GM23338 (cell line): Measurements from ENCODE around the gene RAD21L1. TPM values are rescaled to one million over a fixed set of nuclear protein-coding genes. Genes with fewer than 3 reads are reported as not detected.

ENCODE experiments used
- ATAC-seq: fragments of 200-7000 bp; cut with Tn5 transposase; 3 replicates; pipeline ENCODE4 v1.9.1; 2020
- DNase-seq: peaks from one replicate; pipeline ENCODE4 v3.0.0-alpha.2; 2015; ENCODE audit warnings: low spot score
- H2AFZ ChIP-seq: fragments of 200-600 bp; sonication (generic); 2 replicates; pipeline ENCODE4 v1.8.0; 2016; ENCODE audit warnings: antibody characterized with exemption, mild to moderate bottlenecking, moderate library complexity
- H3F3A ChIP-seq: fragments of 200-600 bp; sonication (generic); replicated peaks from 2 replicates; pipeline ENCODE4 v1.8.0; 2017; ENCODE audit warnings: antibody characterized with exemption, mixed run types, low read depth
- H3K27ac ChIP-seq: fragments of 200-600 bp; sonication (generic); 2 replicates; pipeline ENCODE4 v1.6.1; 2016; ENCODE audit warnings: low read depth
- H3K27me3 ChIP-seq: fragments of 200-600 bp; sonication (generic); 2 replicates; pipeline ENCODE4 v1.8.0; 2016; ENCODE audit warnings: mild to moderate bottlenecking, mixed run types, moderate library complexity; ENCODE audit not compliant: insufficient read depth
- H3K36me3 ChIP-seq: fragments of 200-600 bp; sonication (generic); 2 replicates; pipeline ENCODE4 v1.8.0; 2016; ENCODE audit warnings: mild to moderate bottlenecking; ENCODE audit not compliant: insufficient read depth
- H3K4me1 ChIP-seq: fragments of 200-600 bp; sonication (generic); 2 replicates; pipeline ENCODE4 v1.8.0; 2016; ENCODE audit warnings: mild to moderate bottlenecking, moderate library complexity; ENCODE audit not compliant: insufficient read depth
- H3K4me2 ChIP-seq: fragments of 200-600 bp; sonication (generic); 2 replicates; pipeline ENCODE4 v1.7.1; 2017; ENCODE audit warnings: mixed run types
- H3K4me3 ChIP-seq: fragments of 200-600 bp; sonication (generic); 2 replicates; pipeline ENCODE4 v1.6.1; 2016; ENCODE audit warnings: mixed run types
- H3K79me2 ChIP-seq: fragments of 200-600 bp; sonication (generic); replicated peaks from 2 replicates; pipeline ENCODE4 v1.8.0; 2017; ENCODE audit warnings: mild to moderate bottlenecking; ENCODE audit not compliant: insufficient read depth
- H3K9me2 ChIP-seq: fragments of 200-600 bp; sonication (generic); 2 replicates; pipeline ENCODE4 v1.8.0; 2017; ENCODE audit not compliant: insufficient read depth
- H4K20me1 ChIP-seq: fragments of 200-600 bp; sonication (generic); replicated peaks from 2 replicates; pipeline ENCODE4 v1.8.0; 2017; ENCODE audit warnings: mild to moderate bottlenecking; ENCODE audit not compliant: insufficient read depth
- H3K27ac Mint-ChIP-seq: 2 replicates; pipeline ENCODE4 v1.8.0; 2020; ENCODE audit warnings: inconsistent platforms, mild to moderate bottlenecking, moderate library complexity, mixed read lengths
- H3K27me3 Mint-ChIP-seq: 3 replicates; pipeline ENCODE4 v1.8.0; 2022; ENCODE audit warnings: low read depth, mild to moderate bottlenecking, moderate library complexity, mixed read lengths, inconsistent platforms; ENCODE audit not compliant: insufficient read depth, poor library complexity
- H3K36me3 Mint-ChIP-seq: 3 replicates; pipeline ENCODE4 v1.8.0; 2021; ENCODE audit warnings: low read depth, mild to moderate bottlenecking, inconsistent platforms, moderate library complexity, mixed read lengths
- H3K4me1 Mint-ChIP-seq: 3 replicates; pipeline ENCODE4 v1.8.0; 2020; ENCODE audit warnings: mild to moderate bottlenecking, inconsistent platforms, mixed read lengths
- H3K4me3 Mint-ChIP-seq: 3 replicates; pipeline ENCODE4 v1.8.0; 2021; ENCODE audit warnings: moderate library complexity, mild to moderate bottlenecking, inconsistent platforms, mixed read lengths
- H3K9me3 Mint-ChIP-seq: 3 replicates; pipeline ENCODE4 v1.8.0; 2020; ENCODE audit warnings: moderate library complexity, mild to moderate bottlenecking, inconsistent platforms, mixed read lengths
- CREB1 ChIP-seq: fragments of 250-450 bp; sonication (Bioruptor Pico); IDR thresholded peaks from 2 replicates; pipeline ENCODE4 v1.5.0; 2020; ENCODE audit warnings: low read depth, mild to moderate bottlenecking, moderate library complexity
- EZH2 ChIP-seq: fragments of 200-600 bp; sonication (generic); IDR thresholded peaks from one replicate; pipeline ENCODE4 v1.8.0; 2017; ENCODE audit warnings: antibody characterized with exemption, mild to moderate bottlenecking, low read depth; ENCODE audit not compliant: unreplicated experiment
- EZH2phosphoT487 ChIP-seq: fragments of 200-600 bp; sonication (generic); IDR thresholded peaks from one replicate; pipeline ENCODE4 v1.8.1; 2018; ENCODE audit warnings: antibody characterized with exemption; ENCODE audit not compliant: unreplicated experiment
- JUNB ChIP-seq: IDR thresholded peaks from one replicate; pipeline ENCODE4 v1.6.1; 2016; ENCODE audit warnings: antibody characterized with exemption; ENCODE audit not compliant: unreplicated experiment
- NANOG ChIP-seq: IDR thresholded peaks from 2 replicates; pipeline ENCODE4 v1.6.1; 2016; ENCODE audit warnings: antibody characterized with exemption, borderline replicate concordance
- POLR2AphosphoS5 ChIP-seq: IDR thresholded peaks from 2 replicates; pipeline ENCODE4 v1.6.1; 2016; ENCODE audit warnings: antibody characterized with exemption, low read depth
- STAT1 ChIP-seq: IDR thresholded peaks from one replicate; pipeline ENCODE4 v1.6.1; 2016; ENCODE audit warnings: antibody characterized with exemption; ENCODE audit not compliant: unreplicated experiment
- ZNF114 ChIP-seq: fragments of 250-450 bp; sonication (Bioruptor Pico); IDR thresholded peaks from 2 replicates; pipeline ENCODE4 v1.5.0; 2020; ENCODE audit warnings: mild to moderate bottlenecking, moderate library complexity
- ZNF331 ChIP-seq: fragments of 250-450 bp; sonication (Bioruptor Pico); IDR thresholded peaks from 2 replicates; pipeline ENCODE4 v1.5.0; 2020; ENCODE audit warnings: low read depth, mild to moderate bottlenecking, moderate library complexity
- polyA plus RNA-seq: library from polyadenylated mRNA; unstranded; fragments of >200 nt; fragmentation: Nextera tagmentation; extraction: Ambion mirVana; gene quantifications from 2 replicates; pipeline ENCODE4 v1.2.1, GENCODE V29; 2016
- total RNA-seq: library from RNA; depleted of rRNA; stranded (reverse); fragments of >200 nt; shearing (Covaris generic); gene quantifications from 2 replicates; pipeline ENCODE4 v1.2.3, GENCODE V29; 2014
- TF ChIP-seq, protein P1 (sequence below), 2 experiments: fragments of 200-600 bp in 1 of 2; sonication (generic) in 1 of 2; conservative IDR thresholded peaks; 2 replicates each; pipeline versions ENCODE4 v1.5.1 to v1.6.1; 2016 to 2017; ENCODE audit warnings: antibody characterized with exemption in 2 of 2, low read depth in 2 of 2, mild to moderate bottlenecking in 2 of 2, moderate library complexity in 1 of 2
- TF ChIP-seq, protein P2 (sequence below): IDR thresholded peaks from 2 replicates; pipeline ENCODE4 v1.6.1; 2016; ENCODE audit warnings: antibody characterized with exemption
- TF ChIP-seq, protein P3 (sequence below): fragments of 250-450 bp; sonication (Bioruptor Pico); IDR thresholded peaks from 2 replicates; pipeline ENCODE4 v1.5.0; 2020; ENCODE audit warnings: mild to moderate bottlenecking, moderate library complexity

Gene RAD21L1
- total and polyA plus RNA-seq, 2 experiments from 2014 or later = 0.10 to 0.95 TPM

DNA sequence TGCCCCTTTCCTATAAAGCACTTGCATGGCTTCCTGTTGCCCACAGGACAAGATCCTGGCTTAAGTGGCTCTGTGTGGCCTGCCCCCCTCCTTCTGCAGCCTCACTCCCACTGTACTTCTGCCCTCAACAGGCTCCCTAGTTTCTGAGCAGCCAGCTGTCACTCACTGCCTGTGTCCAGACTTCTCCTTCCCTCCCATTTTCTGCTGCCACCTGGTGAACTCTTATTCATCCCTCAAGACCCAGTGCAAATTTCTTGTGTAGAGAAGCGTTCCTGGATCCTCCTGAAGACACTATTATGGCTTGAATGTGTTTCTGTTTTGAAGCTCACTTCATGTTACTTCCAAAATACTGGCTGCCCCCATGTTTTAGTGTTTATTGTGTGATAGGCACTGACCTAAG lies 66.8 kb downstream of the RAD21L1 start:
- no peak for DNase-seq
- no peaks in the 10 kb centered on the region for H3K36me3 ChIP-seq
- H3F3A ChIP-seq = no peaks in the 10 kb centered on the region
- no peak overlapping the region for H3K27ac Mint-ChIP-seq
- H4K20me1 ChIP-seq = no peaks in the 10 kb centered on the region
- no peaks in the 10 kb centered on the region for H3K36me3 Mint-ChIP-seq
- no peak for ATAC-seq
- H3K4me2 ChIP-seq = no peak overlapping the region
- H3K79me2 ChIP-seq = no peaks in the 10 kb centered on the region
- H3K27me3 ChIP-seq = no peaks in the 10 kb centered on the region
- no peak overlapping the region for H3K4me3 Mint-ChIP-seq
- H3K4me1 Mint-ChIP-seq = no peaks in the 10 kb centered on the region
- H3K27me3 Mint-ChIP-seq = peaks cover 6% of the 10 kb centered on the region
- H2AFZ ChIP-seq = no peak overlapping the region
- TF ChIP-seq EZH2 (no peak), CREB1 (CRISPR knock-in tag) (no peak), STAT1 (no peak), EZH2phosphoT487 (no peak), ZNF331 (CRISPR knock-in tag) (no peak), JUNB (no peak), ZNF114 (CRISPR knock-in tag) (no peak), POLR2AphosphoS5 (no peak), NANOG (no peak)
- TF ChIP-seq, protein P1, sequence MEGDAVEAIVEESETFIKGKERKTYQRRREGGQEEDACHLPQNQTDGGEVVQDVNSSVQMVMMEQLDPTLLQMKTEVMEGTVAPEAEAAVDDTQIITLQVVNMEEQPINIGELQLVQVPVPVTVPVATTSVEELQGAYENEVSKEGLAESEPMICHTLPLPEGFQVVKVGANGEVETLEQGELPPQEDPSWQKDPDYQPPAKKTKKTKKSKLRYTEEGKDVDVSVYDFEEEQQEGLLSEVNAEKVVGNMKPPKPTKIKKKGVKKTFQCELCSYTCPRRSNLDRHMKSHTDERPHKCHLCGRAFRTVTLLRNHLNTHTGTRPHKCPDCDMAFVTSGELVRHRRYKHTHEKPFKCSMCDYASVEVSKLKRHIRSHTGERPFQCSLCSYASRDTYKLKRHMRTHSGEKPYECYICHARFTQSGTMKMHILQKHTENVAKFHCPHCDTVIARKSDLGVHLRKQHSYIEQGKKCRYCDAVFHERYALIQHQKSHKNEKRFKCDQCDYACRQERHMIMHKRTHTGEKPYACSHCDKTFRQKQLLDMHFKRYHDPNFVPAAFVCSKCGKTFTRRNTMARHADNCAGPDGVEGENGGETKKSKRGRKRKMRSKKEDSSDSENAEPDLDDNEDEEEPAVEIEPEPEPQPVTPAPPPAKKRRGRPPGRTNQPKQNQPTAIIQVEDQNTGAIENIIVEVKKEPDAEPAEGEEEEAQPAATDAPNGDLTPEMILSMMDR (conservative IDR thresholded peaks at IDR 0.05; ENCODE audit: low read depth in 2 of 2) = no peak
- TF ChIP-seq, protein P2, sequence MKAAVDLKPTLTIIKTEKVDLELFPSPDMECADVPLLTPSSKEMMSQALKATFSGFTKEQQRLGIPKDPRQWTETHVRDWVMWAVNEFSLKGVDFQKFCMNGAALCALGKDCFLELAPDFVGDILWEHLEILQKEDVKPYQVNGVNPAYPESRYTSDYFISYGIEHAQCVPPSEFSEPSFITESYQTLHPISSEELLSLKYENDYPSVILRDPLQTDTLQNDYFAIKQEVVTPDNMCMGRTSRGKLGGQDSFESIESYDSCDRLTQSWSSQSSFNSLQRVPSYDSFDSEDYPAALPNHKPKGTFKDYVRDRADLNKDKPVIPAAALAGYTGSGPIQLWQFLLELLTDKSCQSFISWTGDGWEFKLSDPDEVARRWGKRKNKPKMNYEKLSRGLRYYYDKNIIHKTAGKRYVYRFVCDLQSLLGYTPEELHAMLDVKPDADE = no peak
- H3K4me3 ChIP-seq = no peak overlapping the region
- no peaks in the 10 kb centered on the region for H3K9me2 ChIP-seq
- no peak overlapping the region for H3K27ac ChIP-seq
- H3K9me3 Mint-ChIP-seq = no peaks in the 10 kb centered on the region
- no peaks in the 10 kb centered on the region for H3K4me1 ChIP-seq

DNA sequence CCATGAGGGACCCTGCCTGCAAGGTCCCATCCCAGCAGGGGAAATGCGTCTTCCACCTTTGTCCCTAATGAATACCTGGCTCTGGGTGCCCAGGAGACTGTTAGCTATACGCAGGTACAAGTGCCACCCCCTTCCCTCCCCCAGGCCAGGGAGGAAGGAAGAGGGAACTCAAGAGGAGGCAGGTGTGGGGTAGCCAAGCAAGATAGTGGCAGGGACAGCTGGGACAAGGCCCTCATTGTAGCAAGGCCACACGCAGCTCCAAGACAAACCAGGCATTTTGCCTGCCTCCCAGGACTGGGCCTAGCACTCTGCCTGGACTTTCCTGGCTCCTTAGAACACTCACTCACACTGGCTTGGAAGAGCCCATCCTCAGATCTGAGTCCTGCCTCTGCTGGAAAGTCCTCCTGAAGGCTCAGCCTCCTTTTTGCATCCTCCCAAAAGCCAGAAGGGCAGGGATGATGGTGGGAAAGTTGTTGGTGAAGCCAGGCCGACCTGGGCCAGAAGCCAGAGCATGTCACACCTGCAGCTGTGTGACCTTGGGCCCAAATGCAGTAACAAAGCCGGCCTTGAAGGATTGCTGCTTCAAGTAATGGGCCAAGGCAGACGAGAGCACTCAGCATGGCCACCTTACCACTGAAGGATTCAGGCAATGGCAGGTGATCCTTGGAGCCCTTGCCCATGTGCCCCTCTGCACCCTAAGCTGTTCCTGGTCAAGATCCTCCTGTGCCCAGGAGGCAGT lies 68.0 kb downstream of the RAD21L1 start:
- H3K4me1 Mint-ChIP-seq = no peaks in the 10 kb centered on the region
- Histone ChIP-seq H4K20me1 (no peaks in the 10 kb centered on the region), H3K4me2 (no peak overlapping the region), H3K27me3 (no peaks in the 10 kb centered on the region), H2AFZ (no peak overlapping the region), H3K4me1 (no peaks in the 10 kb centered on the region), H3K79me2 (no peaks in the 10 kb centered on the region), H3K4me3 (no peak overlapping the region), H3K9me2 (no peaks in the 10 kb centered on the region), H3K36me3 (no peaks in the 10 kb centered on the region), H3F3A (no peaks in the 10 kb centered on the region), H3K27ac (no peak overlapping the region)
- no peak overlapping the region for H3K27ac Mint-ChIP-seq
- no peak for DNase-seq
- no peaks in the 10 kb centered on the region for H3K36me3 Mint-ChIP-seq
- no peak for ATAC-seq
- H3K27me3 Mint-ChIP-seq = peaks cover 4% of the 10 kb centered on the region
- no peak overlapping the region for H3K4me3 Mint-ChIP-seq
- no peaks in the 10 kb centered on the region for H3K9me3 Mint-ChIP-seq
- TF ChIP-seq, protein P3, sequence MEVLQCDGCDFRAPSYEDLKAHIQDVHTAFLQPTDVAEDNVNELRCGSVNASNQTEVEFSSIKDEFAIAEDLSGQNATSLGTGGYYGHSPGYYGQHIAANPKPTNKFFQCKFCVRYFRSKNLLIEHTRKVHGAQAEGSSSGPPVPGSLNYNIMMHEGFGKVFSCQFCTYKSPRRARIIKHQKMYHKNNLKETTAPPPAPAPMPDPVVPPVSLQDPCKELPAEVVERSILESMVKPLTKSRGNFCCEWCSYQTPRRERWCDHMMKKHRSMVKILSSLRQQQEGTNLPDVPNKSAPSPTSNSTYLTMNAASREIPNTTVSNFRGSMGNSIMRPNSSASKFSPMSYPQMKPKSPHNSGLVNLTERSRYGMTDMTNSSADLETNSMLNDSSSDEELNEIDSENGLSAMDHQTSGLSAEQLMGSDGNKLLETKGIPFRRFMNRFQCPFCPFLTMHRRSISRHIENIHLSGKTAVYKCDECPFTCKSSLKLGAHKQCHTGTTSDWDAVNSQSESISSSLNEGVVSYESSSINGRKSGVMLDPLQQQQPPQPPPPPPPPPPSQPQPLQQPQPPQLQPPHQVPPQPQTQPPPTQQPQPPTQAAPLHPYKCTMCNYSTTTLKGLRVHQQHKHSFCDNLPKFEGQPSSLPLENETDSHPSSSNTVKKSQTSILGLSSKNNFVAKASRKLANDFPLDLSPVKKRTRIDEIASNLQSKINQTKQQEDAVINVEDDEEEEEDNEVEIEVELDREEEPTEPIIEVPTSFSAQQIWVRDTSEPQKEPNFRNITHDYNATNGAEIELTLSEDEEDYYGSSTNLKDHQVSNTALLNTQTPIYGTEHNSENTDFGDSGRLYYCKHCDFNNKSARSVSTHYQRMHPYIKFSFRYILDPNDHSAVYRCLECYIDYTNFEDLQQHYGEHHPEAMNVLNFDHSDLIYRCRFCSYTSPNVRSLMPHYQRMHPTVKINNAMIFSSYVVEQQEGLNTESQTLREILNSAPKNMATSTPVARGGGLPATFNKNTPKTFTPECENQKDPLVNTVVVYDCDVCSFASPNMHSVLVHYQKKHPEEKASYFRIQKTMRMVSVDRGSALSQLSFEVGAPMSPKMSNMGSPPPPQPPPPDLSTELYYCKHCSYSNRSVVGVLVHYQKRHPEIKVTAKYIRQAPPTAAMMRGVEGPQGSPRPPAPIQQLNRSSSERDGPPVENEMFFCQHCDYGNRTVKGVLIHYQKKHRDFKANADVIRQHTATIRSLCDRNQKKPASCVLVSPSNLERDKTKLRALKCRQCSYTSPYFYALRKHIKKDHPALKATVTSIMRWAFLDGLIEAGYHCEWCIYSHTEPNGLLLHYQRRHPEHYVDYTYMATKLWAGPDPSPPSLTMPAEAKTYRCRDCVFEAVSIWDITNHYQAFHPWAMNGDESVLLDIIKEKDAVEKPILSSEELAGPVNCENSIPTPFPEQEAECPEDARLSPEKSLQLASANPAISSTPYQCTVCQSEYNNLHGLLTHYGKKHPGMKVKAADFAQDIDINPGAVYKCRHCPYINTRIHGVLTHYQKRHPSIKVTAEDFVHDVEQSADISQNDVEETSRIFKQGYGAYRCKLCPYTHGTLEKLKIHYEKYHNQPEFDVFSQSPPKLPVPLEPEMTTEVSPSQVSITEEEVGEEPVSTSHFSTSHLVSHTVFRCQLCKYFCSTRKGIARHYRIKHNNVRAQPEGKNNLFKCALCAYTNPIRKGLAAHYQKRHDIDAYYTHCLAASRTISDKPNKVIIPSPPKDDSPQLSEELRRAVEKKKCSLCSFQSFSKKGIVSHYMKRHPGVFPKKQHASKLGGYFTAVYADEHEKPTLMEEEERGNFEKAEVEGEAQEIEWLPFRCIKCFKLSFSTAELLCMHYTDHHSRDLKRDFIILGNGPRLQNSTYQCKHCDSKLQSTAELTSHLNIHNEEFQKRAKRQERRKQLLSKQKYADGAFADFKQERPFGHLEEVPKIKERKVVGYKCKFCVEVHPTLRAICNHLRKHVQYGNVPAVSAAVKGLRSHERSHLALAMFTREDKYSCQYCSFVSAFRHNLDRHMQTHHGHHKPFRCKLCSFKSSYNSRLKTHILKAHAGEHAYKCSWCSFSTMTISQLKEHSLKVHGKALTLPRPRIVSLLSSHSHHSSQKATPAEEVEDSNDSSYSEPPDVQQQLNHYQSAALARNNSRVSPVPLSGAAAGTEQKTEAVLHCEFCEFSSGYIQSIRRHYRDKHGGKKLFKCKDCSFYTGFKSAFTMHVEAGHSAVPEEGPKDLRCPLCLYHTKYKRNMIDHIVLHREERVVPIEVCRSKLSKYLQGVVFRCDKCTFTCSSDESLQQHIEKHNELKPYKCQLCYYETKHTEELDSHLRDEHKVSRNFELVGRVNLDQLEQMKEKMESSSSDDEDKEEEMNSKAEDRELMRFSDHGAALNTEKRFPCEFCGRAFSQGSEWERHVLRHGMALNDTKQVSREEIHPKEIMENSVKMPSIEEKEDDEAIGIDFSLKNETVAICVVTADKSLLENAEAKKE (CRISPR knock-in tag) = no peak
- TF ChIP-seq STAT1 = no peak
